ENCODE data around the gene DNAJC6.

DNAJC6 gene

DNA sequence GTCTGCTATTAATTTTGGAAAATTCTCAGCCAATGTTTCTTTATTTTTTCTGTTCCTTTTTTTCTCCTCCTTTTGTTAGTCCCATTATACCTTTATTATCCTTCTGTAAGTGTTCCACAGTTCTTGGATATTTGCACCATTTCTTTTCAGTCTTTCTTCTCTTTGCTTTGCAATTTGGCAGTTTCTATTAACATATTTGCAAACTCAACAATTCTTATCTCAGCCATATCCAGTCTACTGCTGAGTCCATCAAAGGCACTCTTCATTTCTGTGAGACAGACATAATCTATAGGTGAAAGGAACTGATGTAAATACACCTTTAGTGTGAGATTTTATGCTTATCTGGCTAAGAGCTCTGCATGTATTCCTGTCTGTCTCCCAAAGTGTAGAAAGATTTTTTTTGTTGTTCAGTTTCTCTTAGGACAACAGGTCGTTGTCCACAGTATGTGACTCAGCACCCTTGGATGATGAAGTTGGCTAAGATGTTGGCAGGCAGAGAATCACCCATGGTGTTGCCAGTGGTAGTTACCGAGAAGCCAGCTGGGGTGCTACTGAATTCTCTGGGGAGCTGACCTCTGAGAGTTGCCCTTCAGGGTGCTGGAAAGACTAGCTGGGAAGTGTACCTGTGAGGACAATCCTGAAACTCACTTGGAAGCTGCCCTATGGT is 149.5 kb downstream of the DNAJC6 start:
- H3K4me3 ChIP-seq (ENCODE audit: low read length, poor library complexity, severe bottlenecking), result no peak overlapping the region
- no peaks in the 10 kb centered on the region for H3K27me3 ChIP-seq (ENCODE audit: insufficient read depth, low read length, poor library complexity, severe bottlenecking)
- H3K36me3 ChIP-seq (ENCODE audit: insufficient read depth, low read length), result no peaks in the 10 kb centered on the region
- H3K79me2 ChIP-seq (ENCODE audit: insufficient read depth, low read length), result no peaks in the 10 kb centered on the region
- H4K20me1 ChIP-seq (ENCODE audit: insufficient read depth, low read length, poor library complexity, severe bottlenecking), result no peaks in the 10 kb centered on the region
- peaks cover 12% of the 10 kb centered on the region; the same call in 1 of the 2 replicates for H3F3A ChIP-seq (ENCODE audit: low read depth)
- peak overlapping the region; percentile 23; the same call in 1 of the 2 replicates for H2AFZ ChIP-seq (ENCODE audit: low read length)
- peaks cover 4% of the 10 kb centered on the region; the same call in 1 of the 2 replicates for H3K9me3 ChIP-seq (ENCODE audit: insufficient read depth, low read depth, low read length)
- TF ChIP-seq EZH2phosphoT487 (IDR thresholded peaks at IDR 0.05; ENCODE audit: borderline replicate concordance) (no peak), CTCF (conservative IDR thresholded peaks at IDR 0.05; ENCODE audit: low read length) (no peak)
- no peak overlapping the region for H3K9ac ChIP-seq (ENCODE audit: low read depth, low read length, poor library complexity, severe bottlenecking)
- H3K9me2 ChIP-seq (replicated peaks; ENCODE audit: low read depth, low read length), result no peaks in the 10 kb centered on the region
- H3K4me2 ChIP-seq (ENCODE audit: low read depth, low read length, poor library complexity, severe bottlenecking), result peak overlapping the region; percentile 27
- H3K4me1 ChIP-seq (ENCODE audit: insufficient read depth, low read length, poor library complexity, severe bottlenecking), result peaks cover 22% of the 10 kb centered on the region

DNA sequence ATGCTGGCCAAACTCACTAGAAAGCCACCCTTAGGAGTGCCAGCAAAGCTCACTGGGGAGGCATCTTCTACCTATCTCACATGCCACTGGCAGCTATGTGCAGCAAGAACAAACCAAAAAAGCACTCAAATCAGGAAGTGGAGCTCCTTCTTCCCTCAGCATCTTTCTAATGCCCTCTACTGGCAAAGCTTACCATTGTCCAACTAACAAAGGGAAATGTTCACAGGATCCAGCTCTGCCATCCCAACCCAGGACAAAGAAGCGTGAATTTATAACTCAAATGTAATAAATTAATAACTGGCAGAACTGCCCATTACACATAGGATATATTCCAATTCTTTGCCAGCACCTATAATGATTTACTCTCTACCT is 150.0 kb downstream of the DNAJC6 start:
- peaks cover 12% of the 10 kb centered on the region; the same call in 1 of the 2 replicates for H3F3A ChIP-seq (ENCODE audit: low read depth)
- peak overlapping the region; percentile 13 for H3K4me2 ChIP-seq (ENCODE audit: low read depth, low read length, poor library complexity, severe bottlenecking)
- H3K79me2 ChIP-seq (ENCODE audit: insufficient read depth, low read length), result no peaks in the 10 kb centered on the region
- H3K9me2 ChIP-seq (replicated peaks; ENCODE audit: low read depth, low read length), result no peaks in the 10 kb centered on the region
- H3K9me3 ChIP-seq (ENCODE audit: insufficient read depth, low read depth, low read length), result peaks cover 4% of the 10 kb centered on the region; the same call in 1 of the 2 replicates
- H2AFZ ChIP-seq (ENCODE audit: low read length), result peak overlapping the region; percentile 44; the same call in 1 of the 2 replicates
- H3K4me3 ChIP-seq (ENCODE audit: low read length, poor library complexity, severe bottlenecking), result no peak overlapping the region
- no peaks in the 10 kb centered on the region for H4K20me1 ChIP-seq (ENCODE audit: insufficient read depth, low read length, poor library complexity, severe bottlenecking)
- H3K4me1 ChIP-seq (ENCODE audit: insufficient read depth, low read length, poor library complexity, severe bottlenecking), result peaks cover 22% of the 10 kb centered on the region
- no peak overlapping the region for H3K9ac ChIP-seq (ENCODE audit: low read depth, low read length, poor library complexity, severe bottlenecking)
- TF ChIP-seq CTCF (conservative IDR thresholded peaks at IDR 0.05; ENCODE audit: low read length), result peak; percentile 79
- TF ChIP-seq EZH2phosphoT487 (IDR thresholded peaks at IDR 0.05; ENCODE audit: borderline replicate concordance), result no peak
- no peaks in the 10 kb centered on the region for H3K36me3 ChIP-seq (ENCODE audit: insufficient read depth, low read length)
- no peaks in the 10 kb centered on the region for H3K27me3 ChIP-seq (ENCODE audit: insufficient read depth, low read length, poor library complexity, severe bottlenecking)
